GM19023 (cell line): ENCODE results near the gene FAT1.

Source experiments
- ATAC-seq: cut with Tn5 transposase; IDR thresholded peaks from one replicate; pipeline ENCODE4 v1.9.1; 2021; ENCODE audit warnings: mild to moderate bottlenecking, moderate library complexity; ENCODE audit not compliant: unreplicated experiment

Gene FAT1

DNA sequence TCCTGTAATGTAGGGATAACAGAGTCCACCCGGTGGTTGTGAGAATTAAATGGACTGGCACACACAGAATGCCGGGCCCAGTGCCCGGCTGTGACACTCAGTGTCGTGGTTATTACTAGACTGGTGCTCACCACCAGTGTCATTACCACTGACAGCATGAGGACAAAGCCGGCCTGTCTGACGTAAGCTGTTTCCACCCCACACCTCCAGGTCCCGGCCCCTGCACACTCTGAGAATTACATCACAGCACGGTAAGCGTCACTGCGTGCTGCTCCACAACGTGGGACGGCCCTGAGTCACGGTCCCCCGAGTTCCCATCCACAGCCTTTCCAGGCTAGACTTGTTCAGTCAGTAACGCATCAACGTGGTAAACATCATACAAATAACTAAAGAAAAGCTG lies 22.9 kb downstream of the FAT1 start:
- ATAC-seq: no peak

DNA sequence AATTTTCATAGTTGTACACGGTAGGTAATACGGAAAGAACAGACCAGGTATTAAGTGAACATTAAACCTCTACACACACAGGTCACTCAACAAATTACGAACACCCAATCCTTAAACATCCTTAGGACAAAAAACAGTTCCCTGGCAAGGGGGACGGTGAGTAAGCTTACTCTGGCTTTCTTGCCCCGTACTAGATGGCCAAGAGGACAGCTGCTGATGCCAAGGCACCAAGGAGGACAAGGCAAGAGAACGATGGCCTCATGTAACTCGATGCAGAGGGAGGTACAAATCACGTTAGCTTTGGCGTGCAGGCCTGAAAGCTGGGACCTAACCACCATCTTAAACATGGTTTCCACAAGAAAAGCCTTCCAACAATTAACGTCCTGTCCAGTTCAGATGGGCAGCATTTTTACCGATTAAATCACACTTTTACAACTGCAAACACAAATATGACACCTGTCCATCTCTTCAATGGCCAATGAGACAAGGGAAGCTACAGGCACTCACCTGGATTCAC lies 23.7 kb downstream of the FAT1 start:
- no peak for ATAC-seq

DNA sequence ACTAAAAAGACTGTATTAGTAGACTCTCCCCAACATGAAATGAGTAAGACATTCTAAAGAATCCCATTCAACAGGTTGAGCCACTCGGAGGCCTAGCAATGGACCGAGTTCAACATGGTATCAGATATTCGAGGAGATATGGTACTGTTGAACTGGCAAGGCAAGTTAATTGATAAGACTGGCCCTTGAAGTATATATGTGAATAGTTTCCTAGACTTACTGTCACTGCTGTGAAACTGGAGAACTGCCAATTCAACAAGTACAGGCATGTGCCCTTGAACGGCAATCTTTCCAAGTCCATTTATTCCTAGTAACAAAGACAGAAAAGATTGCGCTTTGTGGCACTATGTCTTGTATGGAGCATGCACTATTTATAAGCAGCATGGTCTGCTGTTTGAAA lies 24.4 kb downstream of the FAT1 start:
- no peak for ATAC-seq

DNA sequence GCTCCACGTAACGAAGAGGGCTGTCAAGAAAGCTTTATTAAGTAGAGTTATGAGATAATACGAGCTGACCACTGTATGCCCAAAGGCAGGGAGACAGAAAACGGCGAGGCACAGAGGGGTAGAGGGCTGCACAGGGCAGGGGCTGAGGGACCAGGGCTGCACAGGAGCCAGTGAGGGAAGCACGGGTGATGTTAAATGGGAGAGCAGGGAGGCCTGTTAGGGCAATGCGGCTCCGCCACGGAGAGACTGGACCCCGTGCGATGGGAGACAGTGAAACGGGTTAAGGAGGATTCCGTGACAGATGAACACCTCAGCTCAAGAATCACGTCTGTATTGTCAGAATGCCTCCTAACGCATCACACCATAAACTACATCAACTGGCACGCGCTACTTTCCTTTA lies 25.1 kb downstream of the FAT1 start:
- ATAC-seq: no peak

- no peak for ATAC-seq
Observed at GRCh38 chr4:186698028-186698427, 25.6 kb downstream of the FAT1 start.

- no peak for ATAC-seq
Observed at GRCh38 chr4:186695392-186695791, 28.3 kb downstream of the FAT1 start.

GRCh38 chr4:186693894-186694293 lies 29.8 kb downstream of the FAT1 start:
- no peak for ATAC-seq

DNA sequence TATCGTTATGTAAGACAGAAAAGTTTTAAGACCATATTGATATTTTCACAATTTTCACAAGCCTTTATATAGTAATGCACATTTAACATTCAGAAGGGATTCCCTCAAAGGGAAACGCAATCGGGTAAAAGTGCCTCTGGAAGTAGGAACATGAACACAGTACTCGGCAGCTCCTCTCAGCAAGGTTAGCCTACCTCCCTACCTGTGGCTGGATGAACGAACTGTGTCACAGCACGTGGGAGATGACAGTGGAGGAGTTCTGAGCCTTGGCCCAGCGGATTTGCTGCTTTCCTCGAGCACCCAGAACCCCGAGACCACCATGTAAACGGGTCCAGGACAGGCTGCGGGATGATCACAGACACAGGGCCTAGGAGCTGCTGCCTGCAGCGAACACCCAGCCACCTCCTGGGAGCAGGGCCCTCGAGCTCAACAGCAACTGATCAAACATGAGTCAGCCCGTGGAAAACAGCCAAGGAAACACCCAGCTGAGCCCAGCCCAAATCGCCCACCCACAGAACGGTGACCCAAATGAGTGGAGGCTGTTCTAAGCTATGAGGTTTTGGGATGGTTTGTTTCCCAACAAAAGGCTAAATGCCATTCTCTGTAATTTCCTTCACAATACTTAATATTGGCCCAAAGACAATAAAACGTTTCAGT lies 30.4 kb downstream of the FAT1 start:
- ATAC-seq: no peak

DNA sequence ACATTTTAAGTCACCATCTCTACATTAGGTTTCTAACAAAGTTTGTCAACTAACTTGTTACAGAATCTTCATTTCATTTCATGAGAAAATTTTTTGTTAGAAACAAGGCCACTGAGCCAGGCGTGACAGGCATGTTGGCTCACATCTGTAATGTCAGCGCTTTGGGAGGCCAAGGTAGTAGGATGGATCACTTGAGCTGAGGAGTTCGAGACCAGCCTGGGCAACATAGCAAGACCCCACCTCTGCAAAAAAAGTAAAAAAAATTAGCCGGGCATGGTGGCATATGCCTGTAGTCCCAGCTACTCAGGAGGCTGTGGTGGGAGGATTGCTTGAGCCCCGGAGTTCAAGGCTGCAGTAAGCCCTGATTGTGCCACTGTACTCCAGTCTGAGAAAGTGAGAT lies 32.3 kb downstream of the FAT1 start:
- ATAC-seq: no peak

- no peak for ATAC-seq
Observed at GRCh38 chr4:186689476-186689875, 34.2 kb downstream of the FAT1 start.

- ATAC-seq: no peak
Observed at GRCh38 chr4:186688150-186688943, 35.3 kb downstream of the FAT1 start.

DNA sequence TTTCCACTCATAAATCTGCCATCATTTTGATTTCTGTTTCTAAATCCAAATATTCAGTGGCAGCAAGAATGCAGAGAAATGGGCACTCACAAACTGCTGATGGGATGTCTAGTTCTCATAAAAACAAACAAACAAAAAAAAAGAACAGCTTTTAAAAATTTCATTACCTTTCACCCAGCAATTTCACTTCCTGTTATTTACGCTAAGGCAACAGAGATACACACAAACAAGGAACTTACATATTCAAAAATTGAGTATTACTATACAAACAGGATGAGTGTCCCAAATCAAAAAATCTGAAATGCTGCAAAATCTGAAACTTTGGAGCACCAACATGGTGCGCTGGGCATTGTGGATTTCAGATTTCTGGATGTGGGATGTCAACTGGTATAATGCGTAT lies 36.4 kb downstream of the FAT1 start:
- ATAC-seq: no peak

GRCh38 chr4:186685767-186686183 lies 37.9 kb downstream of the FAT1 start:
- no peak for ATAC-seq

DNA sequence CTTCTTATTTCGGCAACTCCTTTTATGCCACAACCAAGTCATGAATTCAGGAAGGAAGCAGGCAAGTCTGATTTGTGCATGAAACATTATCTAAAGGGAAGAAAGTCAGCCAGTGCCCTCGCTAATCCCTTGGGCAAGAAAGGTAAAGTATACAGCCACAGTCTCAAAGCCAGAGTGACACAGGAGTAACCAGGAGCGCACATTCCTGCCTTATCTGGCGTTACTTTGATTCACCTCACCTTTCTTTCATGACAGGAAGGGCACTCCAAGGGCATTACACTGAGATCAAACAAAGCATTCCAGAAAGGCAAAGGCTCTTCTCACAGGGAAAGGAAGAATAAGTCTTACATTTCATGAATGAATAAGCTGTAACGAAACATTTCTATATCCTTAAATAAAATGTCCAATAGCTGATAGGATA lies 38.8 kb downstream of the FAT1 start:
- ATAC-seq: no peak

- ATAC-seq: no peak
Observed at GRCh38 chr4:186684220-186684619, 39.4 kb downstream of the FAT1 start.

- no peak for ATAC-seq
Observed at GRCh38 chr4:186680641-186681040, 43.0 kb downstream of the FAT1 start.

- no peak for ATAC-seq
Observed at GRCh38 chr4:186676531-186677161, 47.0 kb downstream of the FAT1 start.

DNA sequence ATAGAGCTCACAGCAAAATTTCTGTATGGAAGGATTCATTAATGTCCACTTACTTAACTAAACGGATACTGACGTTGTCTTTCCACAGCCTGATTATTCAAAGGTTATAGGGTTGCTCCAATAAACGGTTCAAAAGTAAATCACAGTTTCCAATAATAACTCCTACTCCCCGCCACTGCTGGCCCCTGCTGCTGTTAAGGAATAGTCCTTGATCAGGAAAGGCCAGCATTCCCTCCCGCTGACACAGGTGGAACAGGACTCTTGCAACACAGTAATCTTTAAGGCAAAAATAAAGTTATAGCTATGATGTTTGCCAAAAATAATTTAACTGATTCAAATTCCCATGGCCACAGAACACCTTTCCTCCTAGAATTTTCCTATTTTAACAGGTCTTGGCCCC lies 53.9 kb downstream of the FAT1 start:
- ATAC-seq: no peak

- ATAC-seq: no peak
Observed at GRCh38 chr4:186669159-186669731, 54.4 kb downstream of the FAT1 start.

- no peak for ATAC-seq
Observed at GRCh38 chr4:186666750-186667149, 56.9 kb downstream of the FAT1 start.

DNA sequence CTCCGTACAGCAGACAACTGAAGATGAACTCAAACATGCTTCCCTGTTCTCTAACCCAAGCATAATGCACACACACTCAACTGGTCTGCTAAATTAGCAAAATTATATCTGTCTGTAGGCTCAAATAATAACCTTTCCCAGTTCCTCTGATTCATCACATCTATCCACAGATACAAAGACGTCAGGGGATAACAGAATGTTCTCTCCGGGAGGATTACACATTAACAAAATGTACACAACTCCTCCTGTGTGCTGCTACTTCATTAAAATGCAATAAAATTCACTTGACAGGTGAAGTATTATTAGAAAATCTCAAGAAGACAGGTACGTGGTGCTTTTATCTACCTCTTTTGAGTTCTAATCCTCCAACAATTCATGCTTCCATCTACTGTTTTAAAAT lies 57.4 kb downstream of the FAT1 start:
- ATAC-seq: no peak

DNA sequence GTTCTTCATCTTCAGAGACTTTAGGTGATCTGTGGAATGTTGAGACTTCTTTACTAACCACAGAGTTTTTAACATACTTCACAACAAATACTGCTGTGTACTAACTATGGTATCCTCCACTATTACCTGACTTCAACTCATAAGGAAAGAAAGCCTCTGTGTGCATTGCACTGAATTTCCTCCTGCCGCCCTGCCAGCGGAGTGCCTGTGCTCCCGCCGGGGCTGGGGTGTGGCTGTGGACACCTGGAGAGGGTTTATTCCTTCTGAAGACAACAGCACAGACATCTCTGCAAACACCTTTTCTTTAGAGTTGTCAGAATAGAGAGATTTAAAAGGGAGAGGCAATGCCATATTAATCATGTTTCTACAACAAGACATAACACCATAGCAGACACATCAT lies 63.3 kb downstream of the FAT1 start:
- ATAC-seq: no peak
